Hepatocyte (in vitro differentiated cells): ENCODE results near the gene GNB2.

Source experiments
- CTCF ChIP-seq: fragments of 200-600 bp; sonication (generic); IDR thresholded peaks from 2 replicates; pipeline ENCODE4 v1.5.1; 2016; ENCODE audit warnings: antibody characterized with exemption, mild to moderate bottlenecking; ENCODE audit not compliant: poor library complexity
- EZH2 ChIP-seq: fragments of 200-600 bp; sonication (generic); IDR thresholded peaks from 2 replicates; pipeline ENCODE4 v1.6.1; 2016; ENCODE audit warnings: antibody characterized with exemption, mild to moderate bottlenecking, borderline replicate concordance
- EZH2phosphoT487 ChIP-seq: fragments of 200-600 bp; sonication (generic); IDR thresholded peaks from one replicate; pipeline ENCODE4 v1.6.1; 2018; ENCODE audit warnings: antibody characterized with exemption, mild to moderate bottlenecking, low read depth, moderate library complexity; ENCODE audit not compliant: unreplicated experiment, severe bottlenecking

- TF ChIP-seq CTCF (no peak), EZH2phosphoT487 (no peak), EZH2 (no peak)
These were observed 8.1 kb downstream of the GNB2 start for GRCh38 chr7:100681491-100682227.
